Smooth muscle cell (in vitro differentiated cells): ENCODE results near the gene ENO2. TPM values are rescaled to one million over a fixed set of nuclear protein-coding genes. Genes with fewer than 3 reads are reported as not detected.

Experiments used
- DNase-seq: peaks from one replicate; lab custom pipeline; 2025; ENCODE audit not compliant: unreplicated experiment; lab: John Stamatoyannopoulos, UW
- H2AFZ ChIP-seq: fragments of 200-600 bp; sonication (generic); 2 replicates; pipeline ENCODE4 v1.6.0; 2016; ENCODE audit warnings: antibody characterized with exemption, low read depth, mild to moderate bottlenecking
- H3F3A ChIP-seq: fragments of 200-600 bp; sonication (generic); 2 replicates; pipeline ENCODE4 v1.6.0; 2017; ENCODE audit warnings: antibody characterized with exemption, low read depth
- H3K27ac ChIP-seq: fragments of 200-600 bp; sonication (generic); 2 replicates; pipeline ENCODE4 v1.5.1; 2016; ENCODE audit warnings: low read depth, mild to moderate bottlenecking
- H3K27me3 ChIP-seq: fragments of 200-600 bp; sonication (generic); 2 replicates; pipeline ENCODE4 v1.6.1; 2016; ENCODE audit warnings: low read depth, mild to moderate bottlenecking
- H3K36me3 ChIP-seq: fragments of 200-600 bp; sonication (generic); 2 replicates; pipeline ENCODE4 v1.5.1; 2016; ENCODE audit warnings: low read depth
- H3K4me1 ChIP-seq: fragments of 200-600 bp; sonication (generic); 2 replicates; pipeline ENCODE4 v1.5.1; 2016; ENCODE audit warnings: low read depth
- H3K4me2 ChIP-seq: fragments of 200-600 bp; sonication (generic); 2 replicates; pipeline ENCODE4 v1.6.0; 2016; ENCODE audit warnings: mild to moderate bottlenecking
- H3K4me3 ChIP-seq: fragments of 200-600 bp; sonication (generic); 2 replicates; pipeline ENCODE4 v1.5.1; 2016; ENCODE audit warnings: mild to moderate bottlenecking
- H3K79me2 ChIP-seq: fragments of 200-600 bp; sonication (generic); 2 replicates; pipeline ENCODE4 v1.6.0; 2016; ENCODE audit warnings: low read depth, mild to moderate bottlenecking
- H3K9ac ChIP-seq: fragments of 200-600 bp; sonication (generic); 2 replicates; pipeline ENCODE4 v1.6.0; 2016; ENCODE audit warnings: low read depth
- H3K9me3 ChIP-seq: fragments of 200-600 bp; sonication (generic); replicated peaks from 2 replicates; pipeline ENCODE4 v1.5.1; 2016; ENCODE audit warnings: low read depth
- H4K20me1 ChIP-seq: fragments of 200-600 bp; sonication (generic); 2 replicates; pipeline ENCODE4 v1.6.0; 2016; ENCODE audit warnings: low read depth
- CTCF ChIP-seq: fragments of 200-600 bp; sonication (generic); IDR thresholded peaks from 2 replicates; pipeline ENCODE4 v1.5.1; 2017; ENCODE audit warnings: borderline replicate concordance, mild to moderate bottlenecking, antibody characterized with exemption; ENCODE audit not compliant: insufficient read depth, poor library complexity, severe bottlenecking
- WGBS: methylation state at CpG from one replicate; pipeline ENCODE4 v1.1.7; 2016; ENCODE audit warnings: low lambda C conversion rate; 5-methylcytosine and 5-hydroxymethylcytosine counted together
- polyA plus RNA-seq: library from polyadenylated mRNA; unstranded; fragments of >200 nt; fragmentation: Nextera tagmentation; extraction: Ambion mirVana; gene quantifications from 2 replicates; pipeline ENCODE4 v1.2.1, GENCODE V29; 2016
- total RNA-seq: library from RNA; depleted of rRNA; stranded (reverse); fragments of >200 nt; gene quantifications from 2 replicates; pipeline ENCODE4 v1.2.3, GENCODE V29; 2014

The ENO2 gene
- total and polyA plus RNA-seq, 2 experiments from 2014 or later = 52.5 to 105 TPM

GRCh38 chr12:6919588-6919987 is 5.2 kb downstream of the ENO2 start:
- no peaks in the 10 kb centered on the region for H3K79me2 ChIP-seq
- WGBS = 92% methylated on average over 7 of the region's 7 CpGs
- H3F3A ChIP-seq = peaks cover 12% of the 10 kb centered on the region
- H3K36me3 ChIP-seq = no peaks in the 10 kb centered on the region
- H3K4me3 ChIP-seq = no peak overlapping the region
- TF ChIP-seq CTCF = no peak
- no peak for DNase-seq
- no peak overlapping the region for H3K4me2 ChIP-seq
- H3K27me3 ChIP-seq = no peaks in the 10 kb centered on the region
- H3K9me3 ChIP-seq = no peaks in the 10 kb centered on the region
- H4K20me1 ChIP-seq = peaks cover 38% of the 10 kb centered on the region
- no peak overlapping the region for H3K9ac ChIP-seq
- H2AFZ ChIP-seq = no peak overlapping the region
- H3K4me1 ChIP-seq = peaks cover 6% of the 10 kb centered on the region
- no peak overlapping the region for H3K27ac ChIP-seq

GRCh38 chr12:6921539-6921938 is 7.2 kb downstream of the ENO2 start:
- H2AFZ ChIP-seq = no peak overlapping the region
- H3K4me1 ChIP-seq = peaks cover 22% of the 10 kb centered on the region
- WGBS = 97% methylated on average over 7 of the region's 7 CpGs

GRCh38 chr12:6921996-6922946 is 7.9 kb downstream of the ENO2 start:
- Histone ChIP-seq H3K27ac (no peak overlapping the region), H3K9me3 (no peaks in the 10 kb centered on the region), H3K9ac (no peak overlapping the region)

More at GRCh38 chr12:6921539-6921938, 7.2 kb downstream of the ENO2 start:
- peaks cover 12% of the 10 kb centered on the region for H3F3A ChIP-seq
- no peak for DNase-seq
- peaks cover 25% of the 10 kb centered on the region for H4K20me1 ChIP-seq
- H3K36me3 ChIP-seq = no peaks in the 10 kb centered on the region
- H3K27me3 ChIP-seq = no peaks in the 10 kb centered on the region
- no peak overlapping the region for H3K9ac ChIP-seq
- no peak for TF ChIP-seq CTCF
- no peaks in the 10 kb centered on the region for H3K79me2 ChIP-seq
- no peak overlapping the region for H3K4me2 ChIP-seq
- H3K27ac ChIP-seq = no peak overlapping the region
- no peak overlapping the region for H3K4me3 ChIP-seq
- H3K9me3 ChIP-seq = no peaks in the 10 kb centered on the region

More at GRCh38 chr12:6921996-6922946, 7.9 kb downstream of the ENO2 start:
- Histone ChIP-seq H4K20me1 (peaks cover 17% of the 10 kb centered on the region), H3K4me3 (no peak overlapping the region), H3F3A (peaks cover 16% of the 10 kb centered on the region), H3K36me3 (no peaks in the 10 kb centered on the region), H3K4me2 (no peak overlapping the region), H2AFZ (no peak overlapping the region), H3K4me1 (peaks cover 29% of the 10 kb centered on the region), H3K79me2 (peaks cover 5% of the 10 kb centered on the region), H3K27me3 (no peaks in the 10 kb centered on the region)
- WGBS = 93% methylated on average over 9 of the region's 9 CpGs
- DNase-seq = no peak
- no peak for TF ChIP-seq CTCF
